HepG2 (cell line): ENCODE measurements around the gene DPYD.

Source experiments
- AHR ChIP-seq: IDR thresholded peaks from 2 replicates; pipeline ENCODE4 v1.6.1; 2018; ENCODE audit warnings: missing genetic modification reagents, missing compliant biosample characterization
- ARNTL ChIP-seq: sonication (generic); formaldehyde crosslinking; IDR thresholded peaks from 2 replicates; pipeline ENCODE4 v1.4.0; 2020; ENCODE audit warnings: mild to moderate bottlenecking, missing genetic modification reagents
- CTCF ChIP-seq: sonication (generic); formaldehyde crosslinking; IDR thresholded peaks from 2 replicates; pipeline ENCODE4 v1.5.0; 2020; ENCODE audit warnings: mild to moderate bottlenecking, missing genetic modification reagents, moderate library complexity
- HOMEZ ChIP-seq: IDR thresholded peaks from 2 replicates; pipeline ENCODE4 v1.6.1; 2016; ENCODE audit warnings: low read depth
- NFRKB ChIP-seq: fragments of 450-650 bp; IDR thresholded peaks from 2 replicates; pipeline ENCODE4 v1.6.1; 2017
- NR3C1 ChIP-seq: sonication (generic); formaldehyde crosslinking; IDR thresholded peaks from 2 replicates; pipeline ENCODE4 v1.4.0; 2020; ENCODE audit warnings: missing genetic modification reagents
- REST ChIP-seq, 2 experiments: IDR thresholded peaks; 2 replicates each; pipeline ENCODE4 v1.6.1; 2011 to 2012; ENCODE audit warnings: low read length in 2 of 2, borderline replicate concordance in 1 of 2, low read depth in 1 of 2, mild to moderate bottlenecking in 1 of 2, moderate library complexity in 1 of 2
- ZBTB40 ChIP-seq, 2 experiments: fragments of 450-650 bp in 1 of 2; sonication (generic) in 1 of 2; formaldehyde crosslinking in 1 of 2; IDR thresholded peaks; 2 replicates each; pipeline versions ENCODE4 v1.6.1 to v1.8.0; 2016 to 2022; ENCODE audit warnings: antibody characterized with exemption in 1 of 2, mild to moderate bottlenecking in 1 of 2, missing genetic modification reagents in 1 of 2

GRCh38 chr1:97166626-97167025, 754.2 kb downstream of the DPYD start:
- TF ChIP-seq HOMEZ (CRISPR knock-in tag) (no peak), ZBTB40 (IDR thresholded peaks at IDR 0.05) (no peak), ZBTB40 (CRISPR knock-in tag; IDR thresholded peaks at IDR 0.05) (no peak), NR3C1 (CRISPR knock-in tag) (no peak), ARNTL (CRISPR knock-in tag) (no peak), CTCF (no peak), NFRKB (no peak), AHR (CRISPR knock-in tag) (no peak), REST (IDR thresholded peaks at IDR 0.05; ENCODE audit: borderline replicate concordance in 1 of 2, low read depth in 1 of 2, low read length in 2 of 2) (no peak)
